Left renal cortex interstitium (tissue), 4 donors: ENCODE results near the gene PRDM16. TPM values are rescaled to one million over a fixed set of nuclear protein-coding genes. Genes with fewer than 3 reads are reported as not detected.

Experiments used
- DNase-seq, 4 donors: peaks; one replicate each; pipeline ENCODE4 v3.0.0-alpha.2; 2013; ENCODE audit warnings: low read depth in 4 of 4, low spot score in 2 of 4, missing footprints in 1 of 4
- polyA plus RNA-seq, 4 donors: library from polyadenylated mRNA; unstranded; fragments of 120-200 nt; gene quantifications; one replicate each; pipeline ENCODE4 v1.2.1, GENCODE V29; 2013; ENCODE audit not compliant: insufficient read length in 4 of 4

PRDM16 gene
- polyA plus RNA-seq, 4 donors = 4.9 to 12.5 (median 7.0) TPM

DNA sequence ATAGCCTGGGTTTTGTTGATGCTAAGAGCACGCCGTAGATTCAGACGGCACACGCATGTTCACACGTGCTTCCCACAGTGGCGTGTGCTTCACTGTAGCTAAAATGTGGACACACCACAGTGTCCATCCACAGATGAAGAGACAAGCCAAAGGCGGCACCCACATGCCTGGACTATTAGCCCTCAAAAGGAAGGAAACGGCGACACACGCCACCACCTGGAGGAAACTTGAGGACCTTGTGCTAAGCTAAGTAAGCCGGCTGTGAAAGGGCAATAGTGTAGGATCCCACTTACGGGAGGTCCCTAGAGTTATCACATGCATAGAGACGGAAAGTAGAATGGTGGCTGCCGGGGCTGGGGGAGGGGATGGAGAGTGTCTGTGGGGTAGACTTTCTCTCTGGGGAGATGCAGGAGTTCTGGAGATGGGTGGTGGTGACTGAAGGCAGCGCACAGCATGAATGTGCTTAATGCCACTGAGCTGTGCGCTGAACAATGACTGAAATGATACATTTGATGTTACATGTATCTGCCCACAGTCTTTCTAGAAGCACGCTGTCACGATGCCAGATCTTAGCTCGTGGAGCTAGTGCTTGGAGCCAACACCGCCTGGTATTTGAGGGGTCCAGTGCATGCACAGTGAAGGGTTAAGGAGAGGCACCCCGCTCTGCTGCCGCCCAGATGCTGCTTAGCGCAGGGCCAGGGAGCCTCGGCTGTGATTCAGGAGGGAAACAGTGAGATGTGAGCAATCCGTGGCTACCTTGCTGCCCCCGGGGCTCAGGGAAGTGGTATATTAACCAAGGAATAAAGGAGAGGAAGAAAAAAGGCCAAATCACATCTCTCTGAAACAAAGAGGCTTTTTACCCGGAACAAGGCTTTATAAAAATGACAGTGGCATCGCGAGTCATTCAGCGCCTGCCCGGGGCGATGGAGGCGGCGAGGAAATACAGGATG, 103.7 kb downstream of the PRDM16 start:
- DNase-seq = no peak

- no peak for DNase-seq
Measured at GRCh38 chr1:3173381-3173980, 104.5 kb downstream of the PRDM16 start.

DNA sequence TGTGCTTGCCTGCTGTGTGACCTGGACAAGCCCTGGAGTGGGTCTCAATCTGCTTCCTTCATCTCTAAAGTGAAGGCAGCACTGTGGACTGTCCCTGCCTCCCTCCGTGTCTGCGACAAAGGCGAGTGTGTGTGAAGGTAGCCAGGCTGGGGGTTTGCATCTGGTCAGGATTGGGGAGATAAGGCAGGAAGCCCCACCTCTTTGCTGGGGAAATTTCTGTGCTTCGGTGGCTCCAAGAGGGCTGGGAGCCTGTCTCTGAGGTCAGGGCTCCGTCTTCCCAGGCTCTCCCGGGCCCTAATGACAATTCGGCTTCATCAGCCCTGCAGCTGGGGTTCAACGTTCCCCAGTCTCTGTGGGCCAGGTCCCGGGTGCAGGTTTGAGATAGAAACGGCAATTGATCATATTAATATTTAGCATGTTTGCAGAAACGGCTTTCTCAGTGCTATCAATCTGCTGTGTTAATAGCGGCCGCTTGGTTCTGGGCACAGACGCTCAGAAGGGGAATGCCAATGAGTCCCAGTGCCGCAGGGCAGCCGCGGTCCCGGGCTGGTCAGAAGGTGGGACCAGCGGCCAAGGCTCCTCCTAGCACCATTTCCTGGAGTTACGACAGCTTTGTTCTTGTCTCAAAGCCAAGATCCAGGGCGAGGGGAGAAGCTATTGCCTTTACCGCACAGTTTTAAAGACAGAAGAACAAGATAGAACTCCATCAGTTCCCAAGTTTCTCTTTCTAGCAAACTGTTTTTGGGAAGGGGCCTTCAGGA, 105.7 kb downstream of the PRDM16 start:
- DNase-seq = no peak

GRCh38 chr1:3175486-3175885, 106.5 kb downstream of the PRDM16 start:
- no peak for DNase-seq

DNA sequence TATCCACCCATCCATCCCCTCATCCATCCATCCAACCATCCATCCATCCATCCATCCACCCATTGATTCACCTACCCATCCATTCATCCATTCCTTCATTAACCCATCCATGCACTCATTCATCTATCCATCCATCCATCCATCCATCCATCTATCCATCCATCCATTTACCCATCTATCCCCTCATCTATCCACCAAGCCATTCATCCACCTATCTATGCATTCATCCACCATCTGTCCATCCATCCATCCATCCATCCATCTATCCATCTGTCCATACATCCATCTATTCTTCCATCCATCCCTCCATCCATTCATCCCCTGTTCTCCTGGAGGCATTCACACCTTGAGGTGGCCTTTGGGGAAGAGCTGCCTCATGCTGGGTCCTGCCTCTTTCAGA, 107.0 kb downstream of the PRDM16 start:
- no peak for DNase-seq

- DNase-seq = no peak
Measured at GRCh38 chr1:3176820-3177219, 107.8 kb downstream of the PRDM16 start.

GRCh38 chr1:3178279-3178678, 109.3 kb downstream of the PRDM16 start:
- DNase-seq = no peak

- DNase-seq = no peak
Measured at GRCh38 chr1:3179471-3179870, 110.5 kb downstream of the PRDM16 start.

GRCh38 chr1:3180915-3181314, 111.9 kb downstream of the PRDM16 start:
- no peak for DNase-seq

DNA sequence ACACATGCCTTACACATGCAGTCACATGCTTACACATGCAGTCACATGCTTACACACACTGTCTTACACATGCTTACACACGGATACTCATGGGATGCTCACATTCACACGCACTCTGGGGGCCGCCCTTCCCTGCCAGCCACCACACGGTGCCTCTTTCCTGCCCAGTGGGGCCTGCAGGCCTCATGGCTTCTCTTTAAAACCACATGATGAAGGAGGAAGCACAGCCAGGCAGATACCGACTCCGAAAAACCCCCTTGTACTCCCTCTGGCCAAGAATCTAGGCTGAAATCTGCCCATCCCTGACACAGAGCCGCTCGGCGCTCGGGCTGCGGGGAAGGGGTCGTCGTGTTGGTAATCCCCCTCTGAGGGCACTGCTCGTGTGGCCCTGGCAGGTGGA, 113.0 kb downstream of the PRDM16 start:
- DNase-seq = no peak

GRCh38 chr1:3183411-3183810, 114.4 kb downstream of the PRDM16 start:
- DNase-seq = no peak

GRCh38 chr1:3183813-3184212, 114.8 kb downstream of the PRDM16 start:
- DNase-seq = no peak

DNA sequence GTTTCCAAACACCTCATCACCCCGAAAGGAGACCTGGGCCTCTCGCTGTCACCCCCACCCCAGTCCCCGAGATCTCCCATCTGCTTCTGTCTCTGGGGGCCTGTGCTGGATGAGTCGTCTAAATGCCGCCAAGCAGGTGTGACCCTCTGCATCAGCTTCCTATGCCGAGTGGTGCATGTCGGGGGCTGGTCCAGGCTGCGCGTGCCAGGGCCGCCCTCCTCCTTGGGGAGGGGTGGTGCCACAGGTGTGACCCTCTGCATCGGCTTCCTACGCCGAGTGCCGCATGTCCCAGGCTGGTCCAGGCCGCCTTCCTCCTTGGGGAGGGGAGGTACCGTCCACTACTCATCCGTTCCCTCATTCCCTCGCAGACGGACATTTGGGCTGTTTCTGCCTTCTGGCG, 115.7 kb downstream of the PRDM16 start:
- DNase-seq = no peak

DNA sequence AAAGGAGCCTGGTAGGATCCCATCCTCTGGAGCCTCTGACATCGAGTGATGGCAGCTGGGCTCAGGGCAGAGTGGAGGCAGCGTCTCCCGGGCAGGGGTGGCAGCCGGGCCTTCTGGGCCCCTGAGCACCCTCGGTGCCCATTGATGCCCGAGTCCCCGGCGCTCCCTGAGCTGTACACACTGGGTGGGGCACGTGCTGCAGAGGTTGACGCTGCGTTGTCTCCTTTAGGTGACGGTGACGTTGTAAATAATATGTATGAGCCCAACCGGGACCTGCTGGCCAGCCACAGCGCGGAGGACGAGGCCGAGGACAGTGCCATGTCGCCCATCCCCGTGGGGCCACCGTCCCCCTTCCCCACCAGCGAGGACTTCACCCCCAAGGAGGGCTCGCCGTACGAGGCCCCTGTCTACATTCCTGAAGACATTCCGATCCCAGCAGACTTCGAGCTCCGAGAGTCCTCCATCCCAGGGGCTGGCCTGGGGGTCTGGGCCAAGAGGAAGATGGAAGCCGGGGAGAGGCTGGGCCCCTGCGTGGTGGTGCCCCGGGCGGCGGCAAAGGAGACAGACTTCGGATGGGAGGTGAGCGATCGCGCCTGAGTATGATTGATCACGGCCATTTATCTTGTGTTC, 117.0 kb downstream of the PRDM16 start:
- no peak for DNase-seq

DNA sequence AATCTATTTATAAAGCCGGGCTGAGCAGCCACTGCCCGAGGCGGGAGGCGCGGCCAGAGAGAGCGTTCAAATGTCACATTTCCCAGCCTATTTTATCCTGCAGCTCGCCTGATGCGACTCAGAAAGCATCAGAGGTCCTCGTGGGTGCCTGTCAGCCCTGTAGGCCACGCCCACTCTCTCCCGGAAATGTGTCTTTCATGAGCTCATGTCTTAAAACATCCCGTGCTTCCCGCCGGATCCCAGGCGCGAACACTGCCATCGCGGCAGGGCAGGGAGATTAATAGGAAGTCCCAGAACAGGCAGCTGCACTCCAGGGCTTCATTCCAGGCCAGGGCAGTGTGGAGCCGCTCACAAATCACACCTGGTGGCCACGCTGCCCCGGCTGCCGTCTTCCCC, 117.5 kb downstream of the PRDM16 start:
- peak in 2 of 4 donors; percentile 48 to 72 for DNase-seq

DNA sequence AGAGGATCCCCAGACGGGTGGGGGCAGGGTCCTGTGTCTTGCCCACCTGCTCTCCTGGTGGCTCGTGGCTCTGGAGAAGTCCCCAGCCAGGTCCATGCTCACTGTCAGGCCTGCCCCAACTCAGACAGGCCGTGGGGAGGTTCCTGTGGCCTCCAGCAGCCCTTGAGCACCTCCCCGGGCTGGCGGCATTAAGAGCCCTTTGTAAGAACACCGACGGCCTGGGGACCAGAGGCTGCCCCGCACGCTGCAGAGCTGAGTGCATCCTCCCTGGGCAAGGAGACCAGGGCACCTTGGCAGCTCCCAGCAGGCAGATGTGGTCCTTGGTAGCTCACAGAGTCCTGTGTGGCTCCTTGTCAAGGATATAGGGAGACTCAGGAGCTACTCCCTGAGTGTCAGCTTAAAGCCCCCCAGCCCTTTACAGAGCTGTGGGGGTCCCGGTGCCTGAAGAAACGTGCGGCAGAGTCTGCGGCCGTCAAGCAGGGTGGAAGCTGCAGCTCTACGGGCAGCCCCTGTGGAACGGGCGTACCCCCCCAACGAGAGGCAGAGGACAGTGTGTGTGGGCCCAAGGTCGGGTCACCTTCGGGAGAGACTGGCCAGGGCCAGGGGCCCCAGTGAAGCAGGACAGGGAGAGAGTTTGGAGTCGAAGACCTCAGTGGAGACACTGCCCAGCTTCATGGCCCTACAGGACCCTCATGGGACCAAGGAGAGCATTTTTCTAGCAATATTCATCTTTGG, 118.6 kb downstream of the PRDM16 start:
- DNase-seq = no peak

DNA sequence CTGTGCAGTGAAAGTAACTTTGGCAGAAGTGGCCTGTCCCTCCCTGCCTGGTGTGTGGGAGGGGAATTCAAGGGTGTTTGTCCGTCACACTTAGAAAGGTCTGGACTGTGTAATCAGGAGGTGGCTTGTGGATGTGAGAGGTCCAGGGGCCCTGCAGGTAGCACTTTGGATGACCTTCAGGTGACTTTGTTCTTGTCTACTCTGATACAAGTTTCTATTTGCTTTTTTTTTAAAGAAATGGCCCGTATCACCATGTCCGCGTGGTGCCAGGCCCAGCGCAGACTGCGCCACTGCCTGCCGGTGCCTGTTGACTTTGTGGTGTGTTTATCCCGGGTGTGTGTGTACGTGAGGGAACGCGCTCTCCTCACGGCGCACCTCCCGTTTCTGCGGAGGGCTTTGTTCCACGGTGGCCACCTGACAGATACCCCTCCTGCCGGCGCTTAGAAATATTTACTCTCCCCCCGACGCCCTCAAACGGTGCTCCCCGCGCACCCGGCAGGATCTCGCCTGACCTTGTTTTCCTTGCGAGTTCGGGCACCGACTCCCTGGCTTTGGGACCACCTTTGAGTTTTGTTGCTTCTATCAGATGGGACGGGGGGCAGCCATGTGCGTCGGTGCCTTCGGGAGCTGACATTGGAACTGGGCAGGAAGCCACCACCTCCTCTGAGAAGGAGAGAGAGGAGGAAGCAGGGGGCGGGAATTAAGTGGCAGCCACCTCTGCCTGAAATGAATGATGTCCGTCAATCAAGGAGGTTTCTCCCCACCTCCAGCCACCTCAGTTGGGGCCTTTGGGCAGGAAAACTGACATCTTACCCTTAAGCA, 119.4 kb downstream of the PRDM16 start:
- no peak for DNase-seq

DNA sequence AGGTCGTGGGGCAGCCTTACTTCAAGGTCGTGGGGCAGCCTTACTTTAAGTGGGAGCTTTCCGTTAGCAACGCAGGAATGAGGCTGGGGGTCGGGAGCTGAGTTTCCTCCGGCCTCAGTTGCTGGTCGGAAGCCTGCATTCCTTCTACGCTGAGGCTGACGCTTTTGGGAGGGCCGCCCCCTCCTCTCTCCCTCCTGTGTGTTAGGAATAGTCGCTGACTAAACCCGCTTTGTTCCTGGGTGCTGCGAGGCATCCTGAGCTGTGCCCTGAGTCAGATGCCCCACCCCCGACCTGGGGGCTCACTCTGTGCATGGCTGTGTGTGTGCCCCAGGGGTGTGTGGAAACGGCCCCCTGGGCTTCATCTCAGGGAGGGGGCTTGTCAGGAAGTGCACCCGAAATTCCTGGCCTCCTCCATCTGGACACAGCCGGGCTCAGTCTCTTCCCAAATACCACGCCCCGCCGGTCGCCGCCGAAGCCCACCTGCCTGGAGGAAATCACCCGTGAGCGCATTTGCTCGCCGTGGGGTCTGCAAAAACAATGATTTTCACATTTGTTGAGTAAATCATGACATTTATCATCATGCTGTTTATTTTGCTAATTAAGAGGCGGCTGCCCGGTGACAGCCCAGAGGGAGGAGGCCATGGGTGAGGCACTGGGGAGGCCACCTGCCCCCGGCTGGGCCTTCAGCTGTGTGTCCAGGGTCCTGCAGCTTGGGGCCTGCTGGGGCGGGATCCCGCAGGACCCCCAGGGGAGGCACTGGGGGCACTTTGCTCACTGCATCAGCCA, 121.4 kb downstream of the PRDM16 start:
- no peak for DNase-seq

DNA sequence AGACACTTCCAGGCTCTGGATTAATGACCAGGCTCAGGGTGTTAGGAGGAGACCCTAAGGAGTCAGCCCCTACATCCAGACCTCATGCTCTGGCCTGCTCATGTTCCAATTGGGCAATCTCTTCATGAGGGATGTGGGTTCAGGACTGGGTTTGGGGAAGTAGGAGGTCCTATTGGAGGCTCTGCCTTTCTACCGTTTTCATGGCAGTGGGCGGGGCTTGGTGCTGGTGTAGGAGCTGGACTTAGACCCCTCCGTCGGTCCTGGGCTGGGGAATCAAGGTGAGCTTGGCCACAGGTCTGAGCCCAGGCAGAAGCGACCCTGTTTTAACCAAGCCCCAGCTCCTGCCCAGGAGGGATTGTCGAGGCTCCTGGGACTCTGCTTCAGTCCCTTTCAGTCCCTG, 123.4 kb downstream of the PRDM16 start:
- no peak for DNase-seq
